Sigmoid colon (tissue), 3 donors: Measurements from ENCODE around the gene SMIM22.

ENCODE experiments used
- POLR2A ChIP-seq, 2 donors: fragments of 450-650 bp; IDR thresholded peaks; one replicate each; pipeline ENCODE4 v1.6.1; 2016; ENCODE audit warnings: antibody characterized with exemption in 2 of 2, mild to moderate bottlenecking in 2 of 2, moderate library complexity in 2 of 2
- TF ChIP-seq, protein P1 (sequence below), 4 experiments: fragments of 450-650 bp in 3 of 4; fragments of 200-600 bp in 1 of 4; IDR thresholded peaks; one replicate each; pipeline ENCODE4 v1.5.1; 2016 to 2019; ENCODE audit warnings: antibody characterized with exemption in 4 of 4, mild to moderate bottlenecking in 3 of 4, moderate library complexity in 2 of 4

- TF ChIP-seq, protein P1, sequence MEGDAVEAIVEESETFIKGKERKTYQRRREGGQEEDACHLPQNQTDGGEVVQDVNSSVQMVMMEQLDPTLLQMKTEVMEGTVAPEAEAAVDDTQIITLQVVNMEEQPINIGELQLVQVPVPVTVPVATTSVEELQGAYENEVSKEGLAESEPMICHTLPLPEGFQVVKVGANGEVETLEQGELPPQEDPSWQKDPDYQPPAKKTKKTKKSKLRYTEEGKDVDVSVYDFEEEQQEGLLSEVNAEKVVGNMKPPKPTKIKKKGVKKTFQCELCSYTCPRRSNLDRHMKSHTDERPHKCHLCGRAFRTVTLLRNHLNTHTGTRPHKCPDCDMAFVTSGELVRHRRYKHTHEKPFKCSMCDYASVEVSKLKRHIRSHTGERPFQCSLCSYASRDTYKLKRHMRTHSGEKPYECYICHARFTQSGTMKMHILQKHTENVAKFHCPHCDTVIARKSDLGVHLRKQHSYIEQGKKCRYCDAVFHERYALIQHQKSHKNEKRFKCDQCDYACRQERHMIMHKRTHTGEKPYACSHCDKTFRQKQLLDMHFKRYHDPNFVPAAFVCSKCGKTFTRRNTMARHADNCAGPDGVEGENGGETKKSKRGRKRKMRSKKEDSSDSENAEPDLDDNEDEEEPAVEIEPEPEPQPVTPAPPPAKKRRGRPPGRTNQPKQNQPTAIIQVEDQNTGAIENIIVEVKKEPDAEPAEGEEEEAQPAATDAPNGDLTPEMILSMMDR (IDR thresholded peaks at IDR 0.05), result no peak
- no peak for TF ChIP-seq POLR2A (IDR thresholded peaks at IDR 0.05)
Observed at GRCh38 chr16:4776141-4776705, 18.9 kb upstream of the SMIM22 start.
